GM21737 (cell line): Measurements from ENCODE around the gene IMPA2.
"Not testable (repeated sequence)": the region's sequence is repeated elsewhere in the genome, so short reads cannot be mapped to it uniquely, and the experiment has no call there.

Source experiments
- ATAC-seq: cut with Tn5 transposase; IDR thresholded peaks from one replicate; pipeline ENCODE4 v1.9.1; 2021; ENCODE audit warnings: mild to moderate bottlenecking, moderate library complexity; ENCODE audit not compliant: unreplicated experiment

Gene IMPA2

GRCh38 chr18:11960743-11961380 is 20.4 kb upstream of the IMPA2 start:
- no peak for ATAC-seq

- ATAC-seq: no peak
Observed at GRCh38 chr18:11962597-11962996, 18.7 kb upstream of the IMPA2 start.

GRCh38 chr18:11963991-11964484 is 17.3 kb upstream of the IMPA2 start:
- no peak for ATAC-seq

GRCh38 chr18:11969904-11970835 is 11.1 kb upstream of the IMPA2 start:
- ATAC-seq: no peak

- ATAC-seq: not testable (repeated sequence)
Observed at GRCh38 chr18:11970836-11971226, 10.5 kb upstream of the IMPA2 start.

- no peak for ATAC-seq
Observed at GRCh38 chr18:11972371-11973174, 8.7 kb upstream of the IMPA2 start.

- ATAC-seq: no peak
Observed at GRCh38 chr18:11974741-11975325, 6.5 kb upstream of the IMPA2 start.

GRCh38 chr18:11975723-11976122 is 5.6 kb upstream of the IMPA2 start:
- no peak for ATAC-seq

- no peak for ATAC-seq
Observed at GRCh38 chr18:11976315-11977152, 4.8 kb upstream of the IMPA2 start.

- ATAC-seq: no peak
Observed at GRCh38 chr18:11977153-11977466, 4.2 kb upstream of the IMPA2 start.

- no peak for ATAC-seq
Observed at GRCh38 chr18:11978956-11979355, 2.4 kb upstream of the IMPA2 start.

- ATAC-seq: no peak
Observed at GRCh38 chr18:11980163-11980493, 1.2 kb upstream of the IMPA2 start.

- peak; percentile 82 for ATAC-seq
Observed at GRCh38 chr18:11980494-11981191, 664 bp upstream of the IMPA2 start.

GRCh38 chr18:11981543-11982366 is 448 bp downstream of the IMPA2 start:
- ATAC-seq: peak; percentile 23

GRCh38 chr18:11982981-11983380 is 1.7 kb downstream of the IMPA2 start:
- ATAC-seq: no peak

GRCh38 chr18:11983592-11983991 is 2.3 kb downstream of the IMPA2 start:
- ATAC-seq: no peak

GRCh38 chr18:11984091-11984490 is 2.8 kb downstream of the IMPA2 start:
- no peak for ATAC-seq

- ATAC-seq: no peak
Observed at GRCh38 chr18:11985586-11985985, 4.3 kb downstream of the IMPA2 start.

GRCh38 chr18:11986061-11986460 is 4.8 kb downstream of the IMPA2 start:
- ATAC-seq: no peak
